GM21390 (cell line): Measurements from ENCODE around the gene C10orf53.
"Not testable (repeated sequence)": the region's sequence is repeated elsewhere in the genome, so short reads cannot be mapped to it uniquely, and the experiment has no call there.

ENCODE experiments used
- ATAC-seq: cut with Tn5 transposase; IDR thresholded peaks from one replicate; pipeline ENCODE4 v1.9.1; 2021; ENCODE audit not compliant: unreplicated experiment

C10orf53 gene

GRCh38 chr10:49652421-49653272, 26.8 kb upstream of the C10orf53 start:
- ATAC-seq: no peak

GRCh38 chr10:49653273-49653929, 26.1 kb upstream of the C10orf53 start:
- no peak for ATAC-seq

- ATAC-seq: no peak
Observed at GRCh38 chr10:49654036-49654693, 25.3 kb upstream of the C10orf53 start.

GRCh38 chr10:49655099-49655498, 24.4 kb upstream of the C10orf53 start:
- no peak for ATAC-seq

GRCh38 chr10:49656845-49657493, 22.5 kb upstream of the C10orf53 start:
- ATAC-seq: no peak

GRCh38 chr10:49657606-49658005, 21.8 kb upstream of the C10orf53 start:
- ATAC-seq: no peak

DNA sequence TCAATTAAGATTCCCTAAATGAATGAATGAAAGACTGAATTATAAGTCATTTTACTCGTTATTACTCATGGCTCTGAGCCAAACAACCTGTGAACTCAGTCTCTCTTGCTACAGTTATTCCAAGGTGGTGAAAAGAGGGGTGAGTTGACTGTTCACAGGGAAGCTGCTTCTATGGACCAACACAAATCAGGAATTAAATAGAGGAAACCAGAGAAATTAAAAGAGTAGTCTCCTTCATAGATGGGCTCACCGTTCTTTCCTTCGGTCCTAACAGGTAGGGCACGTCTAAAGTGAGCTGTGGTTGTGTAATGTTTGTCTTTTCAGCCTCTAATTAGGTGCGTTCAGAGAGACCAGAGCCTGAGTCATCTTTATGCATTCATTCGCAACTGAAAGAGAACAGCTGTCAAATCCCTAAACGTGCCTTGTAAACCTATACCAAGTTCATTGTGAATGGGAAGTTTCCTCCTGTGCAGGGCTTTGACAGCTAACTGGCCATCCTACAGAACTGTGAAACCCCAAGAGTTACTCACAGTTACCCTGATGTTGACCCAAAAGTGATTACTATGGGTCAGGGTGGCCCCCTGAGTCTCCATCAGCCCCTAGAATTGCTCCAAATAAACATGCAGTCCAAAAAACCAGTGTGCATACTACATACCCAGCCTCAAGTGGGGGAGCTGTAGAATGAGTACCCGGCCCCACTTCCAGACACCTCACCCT, 18.2 kb upstream of the C10orf53 start:
- no peak for ATAC-seq

- ATAC-seq: no peak
Observed at GRCh38 chr10:49662169-49662830, 17.2 kb upstream of the C10orf53 start.

DNA sequence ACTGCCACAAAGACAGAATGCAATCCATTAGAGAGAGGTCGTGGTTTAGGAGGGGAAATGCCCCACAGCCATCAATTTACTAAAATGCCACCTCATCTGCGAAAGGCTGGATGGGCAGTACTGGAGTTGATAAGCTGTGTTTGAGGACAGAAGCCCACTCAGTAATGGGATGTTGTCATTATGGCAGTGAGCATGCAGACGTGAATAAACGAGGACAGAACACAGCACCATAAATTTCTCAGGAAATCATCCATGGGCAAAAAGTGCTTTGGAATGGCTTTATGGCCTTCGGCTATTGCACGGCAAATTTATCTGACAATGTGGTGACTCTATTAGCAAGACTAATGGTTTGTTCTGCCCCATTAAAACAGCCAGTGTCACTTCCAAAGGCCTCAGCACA, 15.9 kb upstream of the C10orf53 start:
- no peak for ATAC-seq

DNA sequence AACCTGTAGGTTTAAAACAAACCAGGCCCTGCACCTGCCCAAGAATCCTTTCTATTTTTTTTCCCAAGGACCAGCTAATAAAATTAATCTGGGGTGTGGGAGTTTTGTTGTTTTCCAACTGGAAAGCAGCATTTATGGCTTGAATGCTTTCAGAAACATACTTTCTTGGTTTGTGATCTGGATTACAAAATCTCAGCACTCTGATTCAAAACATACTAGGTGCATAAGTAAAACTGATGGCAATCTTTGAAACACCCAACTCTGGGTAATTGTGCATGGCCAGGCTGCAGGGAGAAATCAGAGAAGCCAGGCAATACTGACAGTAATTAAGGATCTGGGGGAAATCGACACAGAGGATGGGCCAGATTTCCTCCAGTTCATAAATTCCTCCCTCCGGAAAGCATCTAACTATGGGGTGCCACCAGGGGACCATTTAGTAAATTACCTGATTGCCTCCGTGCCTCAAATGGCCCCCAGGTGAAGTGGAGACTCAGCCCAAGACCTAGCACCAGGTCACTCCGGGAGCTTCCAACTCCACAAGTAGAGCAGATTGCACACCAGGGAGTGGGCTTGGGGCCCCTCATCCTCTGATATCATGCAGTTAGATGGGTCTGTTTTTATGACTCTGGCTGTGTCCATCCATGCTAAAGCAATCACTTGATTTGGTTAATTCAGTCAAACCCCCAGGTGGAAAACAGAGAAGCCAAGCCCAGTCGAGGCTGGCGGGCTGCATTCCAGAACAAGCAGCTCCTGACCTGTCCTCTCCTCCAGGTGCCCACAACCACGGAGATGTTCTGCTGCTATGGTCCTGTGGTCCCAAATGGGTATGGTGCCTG, 15.2 kb upstream of the C10orf53 start:
- no peak for ATAC-seq

DNA sequence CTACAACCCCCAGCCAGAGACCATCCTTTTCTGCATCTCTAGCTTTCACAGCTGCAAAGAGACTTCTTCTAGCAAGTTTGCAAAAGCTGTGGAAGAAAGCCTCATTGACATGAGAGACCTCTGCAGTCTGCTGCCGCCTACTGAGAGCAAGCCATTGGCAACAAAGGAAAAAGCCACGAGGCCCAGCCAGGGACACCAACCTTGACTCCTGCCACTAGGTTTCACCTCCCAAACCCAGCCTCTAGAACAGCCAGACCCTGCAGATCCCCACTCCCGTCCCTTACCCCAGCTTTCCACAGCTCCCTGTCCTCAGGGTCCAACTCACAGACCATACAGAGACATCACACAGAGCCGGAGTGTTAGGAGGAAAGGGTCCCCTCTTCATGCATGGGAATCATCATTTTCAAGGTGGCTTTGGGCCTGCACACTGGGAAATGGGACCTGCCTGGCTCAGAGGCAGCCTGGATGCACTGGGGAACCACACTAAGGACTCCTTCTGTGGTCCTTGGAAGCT, 14.6 kb upstream of the C10orf53 start:
- no peak for ATAC-seq

DNA sequence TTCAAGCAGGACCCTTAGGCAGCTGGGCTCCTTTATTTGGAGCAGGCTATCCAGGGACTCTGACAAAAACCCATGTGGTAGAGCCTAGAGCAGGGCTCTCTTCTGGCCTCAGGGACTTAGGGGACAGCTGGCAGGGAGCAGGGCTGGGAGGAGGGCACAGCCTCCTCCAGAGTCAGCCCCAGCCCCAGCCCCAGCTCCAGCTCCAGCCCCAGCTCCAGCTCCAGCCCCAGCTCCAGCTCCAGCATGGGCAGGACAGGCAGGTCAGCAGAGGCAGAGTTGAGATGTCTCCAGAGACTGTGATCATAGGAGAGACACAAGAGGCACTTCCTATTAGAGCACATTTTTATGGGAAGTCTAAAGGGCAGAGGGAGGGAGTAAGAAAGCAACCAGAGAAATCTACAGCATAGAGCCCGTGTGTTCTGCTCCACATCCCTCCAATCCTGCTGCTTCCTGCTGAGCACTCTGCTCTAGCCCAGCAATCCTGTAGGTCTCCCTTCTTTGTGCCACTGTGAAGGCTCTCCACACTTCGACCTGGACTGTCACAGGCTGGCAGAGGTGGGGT, 13.3 kb upstream of the C10orf53 start:
- no peak for ATAC-seq

GRCh38 chr10:49666685-49667084, 12.8 kb upstream of the C10orf53 start:
- ATAC-seq: no peak

DNA sequence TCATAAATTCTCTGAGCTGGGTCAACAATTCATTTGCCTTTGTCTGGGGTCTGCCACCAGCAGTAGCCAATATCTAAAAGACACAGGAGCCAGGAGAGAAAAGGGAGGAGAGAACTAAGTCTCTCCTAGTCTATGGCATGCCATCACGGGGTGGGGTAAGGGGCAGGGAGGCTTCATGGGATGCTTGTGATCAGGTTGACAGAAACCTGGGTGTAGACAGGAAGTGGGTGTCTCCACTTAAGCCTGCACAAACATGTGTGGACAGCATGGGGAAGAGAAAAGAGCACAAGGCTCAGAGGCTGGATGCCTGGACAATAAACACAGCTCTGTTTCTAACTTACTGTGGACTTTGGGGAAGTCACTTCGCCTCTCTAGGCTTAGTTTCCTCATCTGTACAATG, 11.5 kb upstream of the C10orf53 start:
- no peak for ATAC-seq

DNA sequence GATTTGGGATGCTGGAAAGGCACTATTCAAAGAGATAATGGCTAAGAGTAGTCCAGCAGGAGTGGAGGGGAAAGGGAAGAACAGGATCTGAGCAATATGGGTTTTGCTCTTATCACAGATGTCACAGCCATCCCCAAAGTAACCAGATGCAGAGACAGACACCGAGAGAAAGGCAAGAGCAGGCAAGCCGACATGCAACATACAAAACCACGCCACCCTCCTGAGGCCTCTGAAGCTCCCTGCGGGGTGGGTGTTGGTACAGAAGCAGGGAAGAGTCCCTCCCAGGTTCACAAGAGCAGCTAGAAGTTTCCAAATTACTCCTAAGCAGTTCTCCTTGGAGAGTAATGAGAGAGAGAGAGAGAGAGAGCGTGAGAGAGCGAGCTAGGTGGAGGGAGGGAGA, 10.8 kb upstream of the C10orf53 start:
- no peak for ATAC-seq

GRCh38 chr10:49678827-49679479, 498 bp upstream of the C10orf53 start:
- no peak for ATAC-seq

DNA sequence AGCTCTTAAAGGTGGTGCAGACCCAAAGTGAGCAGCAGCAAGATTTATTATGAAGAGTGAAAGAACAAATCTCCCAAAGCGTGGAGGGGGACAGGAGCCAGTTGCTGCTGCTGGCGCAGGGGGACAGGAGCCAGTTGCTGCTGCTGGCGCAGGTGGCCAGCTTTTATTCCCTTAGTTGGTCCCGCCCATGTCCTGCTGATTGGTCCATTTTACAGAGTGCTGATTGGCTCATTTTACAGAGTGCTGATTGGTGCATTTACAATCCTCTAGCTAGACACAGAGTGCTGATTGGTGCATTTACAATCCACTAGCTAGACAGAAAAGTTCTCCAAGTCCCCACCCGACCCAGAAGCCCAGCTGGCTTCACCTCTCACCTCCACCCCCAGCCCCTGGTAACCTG, 3.0 kb downstream of the C10orf53 start:
- not testable (repeated sequence) for ATAC-seq

- no peak for ATAC-seq
Observed at GRCh38 chr10:49682879-49683278, 3.4 kb downstream of the C10orf53 start.
